ENCODE results near the gene COL16A1. TPM values are rescaled to one million over a fixed set of nuclear protein-coding genes. Genes with fewer than 3 reads are reported as not detected.

Gene COL16A1
- total RNA-seq, 2 experiments from 2014 or later, result not detected

GRCh38 chr1:31662463-31662862, 41.4 kb downstream of the COL16A1 start:
- Mint-ChIP-seq H3K27ac (no peak overlapping the region), H3K27me3 (no peaks in the 10 kb centered on the region), H3K4me1 (no peaks in the 10 kb centered on the region), H3K4me3 (no peak overlapping the region), H3K36me3 (ENCODE audit: low read depth) (no peaks in the 10 kb centered on the region), H3K9me3 (no peaks in the 10 kb centered on the region)
- DNase-seq, result no peak
- CTCF ChIA-PET, result interaction anchor here (1.0 to 3.1 kb wide), 4 partner anchors 17 to 127 kb away, joined by 3 to 22 read pairs (median 4); partner anchors contain the start of gene PEF1
- POLR2A ChIA-PET, result no interaction called here

GRCh38 chr1:31661856-31662255, 42.0 kb downstream of the COL16A1 start:
- H3K36me3 Mint-ChIP-seq (ENCODE audit: low read depth), result no peaks in the 10 kb centered on the region
- POLR2A ChIA-PET, result no interaction called here
- H3K4me3 Mint-ChIP-seq, result no peak overlapping the region
- no peaks in the 10 kb centered on the region for H3K27me3 Mint-ChIP-seq
- H3K27ac Mint-ChIP-seq, result no peak overlapping the region
- no peaks in the 10 kb centered on the region for H3K4me1 Mint-ChIP-seq
- CTCF ChIA-PET, result interaction anchor here (1.2 kb wide), 2 partner anchors 12 to 127 kb away, joined by 3 to 6 read pairs; no protein-coding TSS in a partner anchor
- no peaks in the 10 kb centered on the region for H3K9me3 Mint-ChIP-seq
- no peak for DNase-seq

- POLR2A ChIA-PET, result no interaction called here
- no peaks in the 10 kb centered on the region for H3K27me3 Mint-ChIP-seq
- H3K36me3 Mint-ChIP-seq (ENCODE audit: low read depth), result no peaks in the 10 kb centered on the region
- H3K4me3 Mint-ChIP-seq, result no peak overlapping the region
- H3K27ac Mint-ChIP-seq, result no peak overlapping the region
- no peaks in the 10 kb centered on the region for H3K4me1 Mint-ChIP-seq
- no peak for DNase-seq
- H3K9me3 Mint-ChIP-seq, result no peaks in the 10 kb centered on the region
- CTCF ChIA-PET, result interaction anchor here (1.1 to 1.5 kb wide), 4 partner anchors 9 to 128 kb away, joined by 3 to 6 read pairs (median 3); partner anchors contain the start of gene PEF1
Observed at GRCh38 chr1:31660871-31661455, 42.9 kb downstream of the COL16A1 start.

GRCh38 chr1:31659889-31660288, 43.9 kb downstream of the COL16A1 start:
- Mint-ChIP-seq H3K4me1 (no peaks in the 10 kb centered on the region), H3K27me3 (no peaks in the 10 kb centered on the region), H3K4me3 (no peak overlapping the region), H3K27ac (no peak overlapping the region), H3K9me3 (no peaks in the 10 kb centered on the region), H3K36me3 (ENCODE audit: low read depth) (no peaks in the 10 kb centered on the region)
- ChIA-PET CTCF (interaction anchor here (0.7 to 1.5 kb wide), 2 partner anchors 10 to 15 kb away, joined by 3 read pairs; no protein-coding TSS in a partner anchor), POLR2A (no interaction called here)
- DNase-seq, result no peak

GRCh38 chr1:31658721-31659120, 45.1 kb downstream of the COL16A1 start:
- no peaks in the 10 kb centered on the region for H3K27me3 Mint-ChIP-seq
- no peak overlapping the region for H3K4me3 Mint-ChIP-seq
- CTCF ChIA-PET, result interaction anchor here (0.8 kb wide), 1 partner anchor 21 kb away, joined by 3 read pairs; no protein-coding TSS in a partner anchor
- no peaks in the 10 kb centered on the region for H3K4me1 Mint-ChIP-seq
- DNase-seq, result no peak
- H3K9me3 Mint-ChIP-seq, result no peaks in the 10 kb centered on the region
- no peak overlapping the region for H3K27ac Mint-ChIP-seq
- no peaks in the 10 kb centered on the region for H3K36me3 Mint-ChIP-seq (ENCODE audit: low read depth)
- POLR2A ChIA-PET, result no interaction called here

- POLR2A ChIA-PET, result no interaction called here
- no peak overlapping the region for H3K27ac Mint-ChIP-seq
- no peaks in the 10 kb centered on the region for H3K27me3 Mint-ChIP-seq
- CTCF ChIA-PET, result no interaction called here
- H3K9me3 Mint-ChIP-seq, result no peaks in the 10 kb centered on the region
- H3K4me3 Mint-ChIP-seq, result no peak overlapping the region
- DNase-seq, result no peak
- no peaks in the 10 kb centered on the region for H3K36me3 Mint-ChIP-seq (ENCODE audit: low read depth)
- H3K4me1 Mint-ChIP-seq, result no peaks in the 10 kb centered on the region
Observed at GRCh38 chr1:31657972-31658510, 45.8 kb downstream of the COL16A1 start.

DNA sequence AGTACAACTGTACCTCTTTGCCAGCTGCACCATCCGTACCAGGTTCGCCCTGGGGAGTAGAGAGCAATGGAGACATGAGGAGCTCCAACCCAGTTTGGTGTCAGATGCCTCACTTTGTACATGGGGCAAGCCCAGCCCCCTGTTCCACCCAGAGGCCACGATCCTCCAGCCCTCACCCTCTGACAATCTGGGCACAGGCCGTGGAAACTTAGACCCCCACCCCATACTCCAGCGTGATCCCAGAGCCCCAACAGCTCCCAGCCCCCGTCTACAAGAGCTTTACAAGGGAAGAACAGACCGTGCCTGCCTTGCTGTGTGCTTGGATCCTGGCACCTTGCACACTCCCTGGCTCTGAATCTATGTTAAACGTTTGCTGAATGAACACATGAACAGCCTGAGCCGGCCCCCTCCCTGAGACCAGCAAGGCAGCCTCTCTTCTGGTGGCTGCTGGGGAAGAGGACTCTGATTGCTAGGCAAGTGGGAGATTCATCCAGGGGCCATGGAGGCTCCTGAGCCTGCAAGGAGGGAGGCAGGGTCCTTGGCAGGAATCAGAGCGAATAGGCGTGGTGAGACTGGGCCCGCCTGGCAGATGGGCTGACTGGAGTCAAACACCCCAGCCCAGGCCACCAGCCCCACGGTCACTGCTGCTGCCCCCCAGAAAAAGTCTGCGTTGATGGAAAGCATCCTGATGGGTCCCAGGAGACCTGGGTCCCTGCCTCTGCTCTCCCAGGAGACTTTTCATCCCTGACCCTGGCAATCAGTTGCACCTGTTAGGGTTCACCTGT, 46.6 kb downstream of the COL16A1 start:
- Mint-ChIP-seq H3K9me3 (no peaks in the 10 kb centered on the region), H3K36me3 (ENCODE audit: low read depth) (no peaks in the 10 kb centered on the region), H3K27me3 (no peaks in the 10 kb centered on the region), H3K27ac (no peak overlapping the region), H3K4me3 (no peak overlapping the region), H3K4me1 (no peaks in the 10 kb centered on the region)
- ChIA-PET POLR2A (no interaction called here), CTCF (interaction anchor here (0.8 kb wide), 1 partner anchor 132 kb away, joined by 3 read pairs; no protein-coding TSS in a partner anchor)
- DNase-seq, result no peak

- no peak overlapping the region for H3K27ac Mint-ChIP-seq
Observed at GRCh38 chr1:31655756-31656155, 48.1 kb downstream of the COL16A1 start.

DNA sequence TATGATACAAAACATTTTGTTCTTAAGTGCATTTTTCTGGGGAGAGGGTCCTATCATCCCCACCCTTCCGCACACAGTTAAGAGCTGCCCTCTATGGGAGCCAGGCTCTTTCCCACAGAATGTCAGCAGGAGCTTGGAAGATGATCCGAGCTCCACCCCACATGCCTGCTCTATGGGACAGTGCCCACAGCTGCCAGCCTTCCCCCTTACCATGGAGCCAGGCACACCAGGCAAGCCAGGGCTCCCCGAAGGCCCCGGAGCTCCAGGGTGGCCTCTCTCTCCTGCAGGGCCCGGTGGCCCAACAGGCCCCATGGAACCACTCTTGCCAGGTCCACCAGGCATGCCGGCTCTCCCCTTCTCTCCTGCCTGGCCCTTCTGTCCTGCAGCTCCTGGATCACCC, 48.7 kb downstream of the COL16A1 start:
- no peaks in the 10 kb centered on the region for H3K27me3 Mint-ChIP-seq
- H3K4me1 Mint-ChIP-seq, result no peaks in the 10 kb centered on the region
- H3K4me3 Mint-ChIP-seq, result no peak overlapping the region
- H3K27ac Mint-ChIP-seq, result no peak overlapping the region
- ChIA-PET POLR2A (no interaction called here), CTCF (no interaction called here)
- no peaks in the 10 kb centered on the region for H3K9me3 Mint-ChIP-seq
- no peaks in the 10 kb centered on the region for H3K36me3 Mint-ChIP-seq (ENCODE audit: low read depth)
- DNase-seq, result no peak

More at GRCh38 chr1:31655756-31656155, 48.1 kb downstream of the COL16A1 start:
- DNase-seq, result no peak
- Mint-ChIP-seq H3K36me3 (ENCODE audit: low read depth) (no peaks in the 10 kb centered on the region), H3K9me3 (no peaks in the 10 kb centered on the region), H3K4me3 (no peak overlapping the region), H3K27me3 (no peaks in the 10 kb centered on the region), H3K4me1 (no peaks in the 10 kb centered on the region)
- CTCF ChIA-PET, result no interaction called here
- POLR2A ChIA-PET, result no interaction called here

DNA sequence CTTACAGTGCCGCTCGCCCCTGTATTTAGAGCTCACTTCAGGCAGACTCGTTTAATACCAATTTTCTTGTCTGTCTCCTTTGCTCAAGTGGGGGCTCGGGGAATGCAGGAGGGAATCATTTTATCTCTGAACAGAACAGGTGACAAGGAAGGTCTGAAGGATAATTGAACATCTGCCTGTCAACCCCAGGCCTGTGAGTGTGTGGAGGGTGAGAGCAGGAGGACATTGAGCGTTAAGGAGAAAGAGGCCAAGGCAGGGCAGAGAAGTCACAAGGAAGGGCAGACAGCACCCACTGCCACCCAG, 49.4 kb downstream of the COL16A1 start:
- no peak for DNase-seq
- no peaks in the 10 kb centered on the region for H3K9me3 Mint-ChIP-seq
- no peaks in the 10 kb centered on the region for H3K36me3 Mint-ChIP-seq (ENCODE audit: low read depth)
- ChIA-PET CTCF (no interaction called here), POLR2A (no interaction called here)
- H3K27me3 Mint-ChIP-seq, result no peaks in the 10 kb centered on the region
- H3K4me1 Mint-ChIP-seq, result no peaks in the 10 kb centered on the region
- H3K27ac Mint-ChIP-seq, result no peak overlapping the region
- no peak overlapping the region for H3K4me3 Mint-ChIP-seq

DNA sequence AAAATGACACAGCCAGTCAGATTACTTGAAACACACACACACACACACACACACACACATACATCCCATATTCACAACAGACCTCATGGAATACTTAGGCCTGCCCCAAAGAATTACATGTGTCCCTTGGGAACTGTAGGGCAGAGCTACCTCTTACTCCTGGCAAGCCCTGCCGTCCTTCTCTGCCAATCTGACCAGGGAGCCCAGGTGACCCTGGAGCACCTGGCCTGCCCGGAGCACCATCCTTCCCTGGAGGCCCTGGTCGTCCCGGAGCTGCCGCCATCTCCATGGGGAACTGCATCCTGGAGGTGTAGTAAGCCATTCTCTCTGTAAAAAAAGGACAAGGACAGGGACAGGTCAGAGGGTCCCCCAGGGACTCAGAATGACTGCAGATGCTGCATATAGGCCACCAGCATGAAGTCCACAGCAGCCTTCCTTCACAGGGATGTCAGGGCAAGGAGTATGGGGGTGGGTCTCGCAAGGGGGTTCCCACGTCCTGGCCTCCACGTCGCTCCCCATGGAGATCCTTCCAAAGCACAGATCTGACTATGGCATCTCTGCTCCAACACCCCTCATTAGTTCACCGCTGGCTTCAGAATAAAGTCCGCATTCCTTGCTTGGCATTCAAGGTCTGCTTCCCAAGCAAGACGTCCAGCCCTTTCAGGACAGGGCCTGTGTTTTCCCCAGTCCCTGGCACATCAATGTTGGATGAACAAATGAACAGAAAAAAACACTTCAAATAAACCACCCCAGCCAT, 49.9 kb downstream of the COL16A1 start:
- Mint-ChIP-seq H3K9me3 (no peaks in the 10 kb centered on the region), H3K36me3 (ENCODE audit: low read depth) (no peaks in the 10 kb centered on the region), H3K4me1 (no peaks in the 10 kb centered on the region), H3K4me3 (no peak overlapping the region), H3K27ac (no peak overlapping the region), H3K27me3 (no peaks in the 10 kb centered on the region)
- no peak for DNase-seq
- CTCF ChIA-PET, result no interaction called here
- POLR2A ChIA-PET, result no interaction called here

- H3K27ac Mint-ChIP-seq, result no peak overlapping the region
- H3K9me3 Mint-ChIP-seq, result no peaks in the 10 kb centered on the region
- H3K27me3 Mint-ChIP-seq, result no peaks in the 10 kb centered on the region
- no peak for DNase-seq
- ChIA-PET POLR2A (no interaction called here), CTCF (interaction anchor here (0.7 to 0.8 kb wide), 2 partner anchors 12 to 104 kb away, joined by 3 read pairs; no protein-coding TSS in a partner anchor)
- no peak overlapping the region for H3K4me3 Mint-ChIP-seq
- no peaks in the 10 kb centered on the region for H3K4me1 Mint-ChIP-seq
- no peaks in the 10 kb centered on the region for H3K36me3 Mint-ChIP-seq (ENCODE audit: low read depth)
Observed at GRCh38 chr1:31652891-31653499, 50.8 kb downstream of the COL16A1 start.

GRCh38 chr1:31651766-31652165, 52.1 kb downstream of the COL16A1 start:
- Mint-ChIP-seq H3K36me3 (ENCODE audit: low read depth) (no peaks in the 10 kb centered on the region), H3K27ac (no peak overlapping the region), H3K27me3 (no peaks in the 10 kb centered on the region), H3K4me3 (no peak overlapping the region), H3K9me3 (no peaks in the 10 kb centered on the region), H3K4me1 (peaks cover 2% of the 10 kb centered on the region)
- ChIA-PET POLR2A (no interaction called here), CTCF (no interaction called here)
- DNase-seq, result no peak

All from activated CD4-positive, alpha-beta T cell treated with anti-CD3 and anti-CD28 coated beads, Interleukin-2, amount 10 ng/mL, durations not matched to agents 7 days and 5 days (primary cell).